Peyer's patch (tissue), 4 donors: Measurements from ENCODE around the gene CELF6.

Source experiments
- CTCF ChIP-seq, 6 experiments: fragments of 450-650 bp in 4 of 6; fragments of 200-600 bp in 2 of 6; sonication (generic) in 1 of 6; IDR thresholded peaks; one replicate each; pipeline ENCODE4 v1.5.1; 2017 to 2019; ENCODE audit warnings: antibody characterized with exemption in 6 of 6, mild to moderate bottlenecking in 3 of 6, moderate library complexity in 1 of 6
- POLR2A ChIP-seq, 2 donors: fragments of 450-650 bp; IDR thresholded peaks; one replicate each; pipeline ENCODE4 v1.5.1; 2017; ENCODE audit warnings: antibody characterized with exemption in 2 of 2, mild to moderate bottlenecking in 2 of 2, moderate library complexity in 2 of 2

DNA sequence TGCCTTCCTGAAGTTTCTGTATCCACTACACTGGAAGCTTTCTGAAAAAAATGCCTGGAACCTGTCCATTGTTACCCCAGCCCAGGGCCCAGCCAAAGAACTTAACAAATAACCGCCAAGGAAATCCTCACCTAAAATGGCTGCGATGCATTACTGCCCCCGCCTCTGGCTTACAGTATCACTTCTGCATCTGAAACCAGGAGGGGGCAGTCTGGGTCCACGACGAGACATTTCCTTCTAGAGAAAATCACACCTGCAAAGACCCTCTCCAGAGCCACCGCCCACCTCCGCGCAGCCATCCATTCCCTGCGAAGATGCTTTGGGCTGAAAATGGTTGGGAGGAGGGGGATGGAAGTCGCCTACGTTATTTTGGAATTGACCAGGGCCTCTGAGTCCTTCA, 22.4 kb upstream of the CELF6 start:
- TF ChIP-seq POLR2A (IDR thresholded peaks at IDR 0.05) (no peak), CTCF (IDR thresholded peaks at IDR 0.05) (peak in 4 of 6 experiments; percentile 29 to 48 (median 38))
